AG09319 (cell line): ENCODE results near the gene TIFAB.

Experiments used
- DNase-seq: peaks from one replicate; pipeline ENCODE4 v3.0.0-alpha.2; 2010; ENCODE audit warnings: low read depth; ENCODE audit errors: extremely low read depth
- TF ChIP-seq, protein P1 (sequence below): IDR thresholded peaks from 2 replicates; pipeline ENCODE4 v1.5.1; 2011; ENCODE audit warnings: low read depth, mild to moderate bottlenecking, inconsistent platforms, low read length, moderate library complexity

Gene TIFAB

DNA sequence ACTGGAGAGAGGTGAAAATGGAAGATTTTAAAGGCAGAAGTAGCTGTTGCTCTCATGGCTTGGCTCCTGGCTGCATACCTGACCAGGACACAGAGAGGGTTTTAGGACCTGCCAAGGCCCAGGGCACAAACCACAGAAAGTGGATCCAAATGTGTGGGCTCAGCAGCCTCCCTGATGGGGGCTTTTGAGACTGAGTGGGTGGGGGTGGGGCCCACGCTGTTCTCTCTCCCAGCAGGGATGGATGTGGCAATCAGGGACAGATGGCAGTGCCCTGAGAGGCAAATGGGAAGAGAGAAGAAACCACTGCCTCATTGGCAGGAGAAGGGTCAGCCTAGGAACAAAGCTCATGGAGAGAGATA is 34.9 kb upstream of the TIFAB start:
- TF ChIP-seq, protein P1, sequence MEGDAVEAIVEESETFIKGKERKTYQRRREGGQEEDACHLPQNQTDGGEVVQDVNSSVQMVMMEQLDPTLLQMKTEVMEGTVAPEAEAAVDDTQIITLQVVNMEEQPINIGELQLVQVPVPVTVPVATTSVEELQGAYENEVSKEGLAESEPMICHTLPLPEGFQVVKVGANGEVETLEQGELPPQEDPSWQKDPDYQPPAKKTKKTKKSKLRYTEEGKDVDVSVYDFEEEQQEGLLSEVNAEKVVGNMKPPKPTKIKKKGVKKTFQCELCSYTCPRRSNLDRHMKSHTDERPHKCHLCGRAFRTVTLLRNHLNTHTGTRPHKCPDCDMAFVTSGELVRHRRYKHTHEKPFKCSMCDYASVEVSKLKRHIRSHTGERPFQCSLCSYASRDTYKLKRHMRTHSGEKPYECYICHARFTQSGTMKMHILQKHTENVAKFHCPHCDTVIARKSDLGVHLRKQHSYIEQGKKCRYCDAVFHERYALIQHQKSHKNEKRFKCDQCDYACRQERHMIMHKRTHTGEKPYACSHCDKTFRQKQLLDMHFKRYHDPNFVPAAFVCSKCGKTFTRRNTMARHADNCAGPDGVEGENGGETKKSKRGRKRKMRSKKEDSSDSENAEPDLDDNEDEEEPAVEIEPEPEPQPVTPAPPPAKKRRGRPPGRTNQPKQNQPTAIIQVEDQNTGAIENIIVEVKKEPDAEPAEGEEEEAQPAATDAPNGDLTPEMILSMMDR: no peak
- no peak for DNase-seq

DNA sequence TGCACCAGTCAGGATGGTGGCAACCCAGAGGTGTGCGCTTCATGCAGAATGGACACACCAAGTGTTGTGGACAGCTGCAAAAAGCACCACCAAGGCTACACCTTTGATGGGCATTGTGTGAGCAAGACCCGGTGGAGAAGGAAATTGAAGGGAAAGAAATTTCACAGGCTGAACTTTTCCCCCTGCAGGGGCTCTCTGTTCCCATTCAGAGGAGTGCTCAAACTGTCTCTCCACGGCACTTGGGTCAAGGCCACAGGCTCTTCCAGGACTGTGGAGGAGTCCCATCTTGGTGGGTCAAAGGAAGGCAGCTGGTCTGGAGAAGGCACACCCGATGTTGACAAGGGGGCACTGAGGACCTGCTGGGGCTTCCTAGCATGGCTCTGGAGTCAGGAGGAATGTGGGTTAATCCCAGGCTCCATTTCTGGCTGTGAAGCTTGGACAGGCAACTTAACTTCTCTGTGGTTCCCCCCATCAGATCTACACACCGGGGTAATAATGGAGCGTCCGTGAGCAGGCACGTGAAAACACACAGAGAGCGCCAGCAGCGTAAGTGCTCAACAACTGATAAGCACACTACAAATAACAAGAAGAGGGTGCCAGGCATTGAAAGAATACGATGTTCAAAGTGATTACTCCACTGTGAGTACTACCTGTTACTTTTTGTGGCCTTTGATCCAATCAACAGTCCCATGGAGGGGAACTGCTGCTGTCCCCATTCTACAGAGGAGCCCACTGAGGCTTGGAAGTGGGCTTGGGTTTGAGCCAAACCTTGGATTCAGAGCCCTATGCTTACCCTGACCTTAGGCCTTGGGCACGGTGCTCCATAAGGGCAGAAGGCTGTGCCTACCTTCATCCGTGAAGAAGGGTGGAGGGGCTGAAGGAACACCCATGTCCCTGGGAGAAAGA is 34.2 kb upstream of the TIFAB start:
- TF ChIP-seq, protein P1: no peak
- DNase-seq: no peak

DNA sequence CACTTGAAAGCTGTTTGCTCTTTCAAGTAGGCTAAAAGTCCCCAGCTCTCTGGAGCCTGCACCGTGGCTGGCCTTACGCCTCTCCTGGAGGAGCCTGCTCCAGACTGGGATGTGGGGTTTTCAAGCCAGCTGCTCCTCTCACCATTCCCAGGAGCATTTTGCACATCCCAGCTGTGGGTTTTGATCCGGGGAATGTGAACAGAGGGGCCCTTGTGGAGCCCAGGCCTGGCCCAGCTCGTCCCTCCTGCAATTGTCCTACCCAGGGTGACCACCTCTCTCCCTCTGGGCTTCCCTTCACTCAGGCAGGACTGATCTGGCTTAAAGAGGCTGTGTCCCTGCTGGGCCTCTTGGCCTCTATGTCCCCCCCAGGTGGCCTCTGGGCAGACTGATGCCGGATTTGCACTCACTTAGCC is 32.5 kb upstream of the TIFAB start:
- TF ChIP-seq, protein P1: no peak
- no peak for DNase-seq

DNA sequence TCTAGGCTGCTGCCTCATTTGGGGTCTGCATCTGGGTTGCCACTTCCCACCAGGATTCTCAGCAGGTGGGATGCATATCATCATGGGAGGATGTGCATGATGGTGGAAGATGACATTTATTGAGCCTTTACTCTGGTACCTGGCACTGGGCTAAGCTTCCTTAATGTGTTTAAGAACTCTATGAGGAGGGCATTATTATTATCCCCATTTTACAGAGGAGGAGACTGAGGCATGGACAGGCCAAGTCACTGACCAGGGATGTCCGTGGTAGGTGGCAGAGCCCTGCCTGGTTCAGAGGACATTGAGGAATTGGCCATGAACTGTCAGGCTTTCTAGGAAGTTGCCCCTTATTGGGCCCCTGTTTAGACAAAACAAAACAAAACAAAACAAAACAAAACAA is 31.1 kb upstream of the TIFAB start:
- DNase-seq: no peak
- TF ChIP-seq, protein P1: no peak

DNA sequence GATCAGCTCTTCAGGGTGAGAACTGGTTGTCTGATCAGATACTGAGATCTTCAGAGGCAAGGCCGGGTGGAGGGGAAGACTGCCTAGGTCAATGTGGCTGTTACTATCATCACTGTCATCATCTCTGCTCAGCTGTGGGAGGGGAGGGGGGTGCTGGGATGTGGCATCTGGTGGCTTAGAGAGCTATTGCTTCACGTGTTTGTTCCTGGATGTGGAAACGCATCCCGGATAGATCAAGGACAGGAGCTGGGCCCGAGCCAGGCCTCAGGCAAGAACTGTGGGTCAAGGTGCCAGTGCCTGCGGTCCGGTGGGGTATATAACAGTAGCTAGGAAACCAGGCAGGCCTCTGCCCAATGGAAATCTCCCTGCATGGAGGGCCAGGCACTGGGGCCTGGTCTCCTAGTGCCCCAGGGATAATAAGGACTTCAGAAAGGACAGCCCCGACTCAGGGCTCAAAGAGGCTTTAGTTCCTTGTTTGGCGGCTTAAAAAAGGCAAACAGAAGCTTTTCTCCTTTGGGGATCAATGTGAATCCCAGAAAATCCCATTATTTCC is 30.3 kb upstream of the TIFAB start:
- DNase-seq: no peak
- TF ChIP-seq, protein P1: no peak

DNA sequence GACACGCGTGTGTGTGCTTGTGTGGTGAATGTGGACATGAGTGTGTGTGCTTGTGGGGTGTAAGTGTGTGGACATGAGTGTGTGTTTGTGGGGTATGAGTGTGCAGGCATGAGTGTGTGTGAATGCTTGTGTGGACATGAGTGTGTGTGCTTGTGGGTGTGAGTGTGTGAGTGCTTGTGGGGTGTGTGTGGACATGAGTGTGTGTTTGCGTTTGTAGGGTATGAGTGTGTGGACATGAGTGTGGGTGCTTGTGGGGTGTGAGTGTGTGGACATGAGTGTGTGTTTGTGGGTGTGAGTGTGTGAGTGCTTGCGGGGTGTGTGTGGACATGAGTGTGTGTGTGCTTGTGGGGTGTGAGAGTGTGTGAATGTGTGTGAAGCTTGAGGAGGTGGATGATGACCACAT is 29.8 kb upstream of the TIFAB start:
- TF ChIP-seq, protein P1: no peak
- no peak for DNase-seq

DNA sequence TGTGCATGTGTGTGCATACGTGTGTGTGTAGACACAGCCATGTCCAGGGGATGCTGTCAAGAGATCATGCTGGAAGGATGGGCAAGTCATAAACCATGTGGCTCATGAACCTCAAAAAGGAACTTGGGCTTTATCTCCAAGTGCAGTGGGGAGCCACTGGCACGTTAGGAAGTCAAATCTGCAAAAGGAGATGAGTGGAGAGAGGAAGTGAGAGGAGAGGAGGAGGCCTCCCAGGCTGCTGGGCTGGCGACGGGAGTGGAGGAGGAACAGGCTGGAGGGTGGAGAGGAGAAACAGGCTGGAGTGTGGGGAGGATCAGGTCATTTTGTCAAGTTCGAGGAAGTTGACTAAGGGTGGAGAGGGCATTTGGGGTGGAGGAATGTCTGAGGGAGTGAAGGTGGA is 29.2 kb upstream of the TIFAB start:
- DNase-seq: no peak
- TF ChIP-seq, protein P1: no peak
